Thyroid gland (tissue), 4 donors: ENCODE measurements around the gene PIAS4.

Experiments
- CTCF ChIP-seq, 6 experiments: fragments of 200-600 bp in 3 of 6; fragments of 450-650 bp in 3 of 6; sonication (generic) in 3 of 6; IDR thresholded peaks; one replicate each; pipeline ENCODE4 v1.5.1; 2016 to 2019; ENCODE audit warnings: antibody characterized with exemption in 6 of 6, mild to moderate bottlenecking in 2 of 6, inconsistent platforms in 1 of 6, moderate library complexity in 1 of 6
- POLR2A ChIP-seq, 2 donors: fragments of 450-650 bp; IDR thresholded peaks; one replicate each; pipeline ENCODE4 v1.6.1; 2017; ENCODE audit warnings: antibody characterized with exemption in 2 of 2, mild to moderate bottlenecking in 2 of 2, moderate library complexity in 1 of 2

- TF ChIP-seq POLR2A (IDR thresholded peaks at IDR 0.05) = no peak
- no peak for TF ChIP-seq CTCF (IDR thresholded peaks at IDR 0.05)
Observed at GRCh38 chr19:3975637-3976087, 31.9 kb upstream of the PIAS4 start.
